ENCODE measurements around the gene TGFB2. TPM values are rescaled to one million over a fixed set of nuclear protein-coding genes. Genes with fewer than 3 reads are reported as not detected.

TGFB2 gene
- total RNA-seq, 1 experiment from 2014 or later: 2.5 TPM

DNA sequence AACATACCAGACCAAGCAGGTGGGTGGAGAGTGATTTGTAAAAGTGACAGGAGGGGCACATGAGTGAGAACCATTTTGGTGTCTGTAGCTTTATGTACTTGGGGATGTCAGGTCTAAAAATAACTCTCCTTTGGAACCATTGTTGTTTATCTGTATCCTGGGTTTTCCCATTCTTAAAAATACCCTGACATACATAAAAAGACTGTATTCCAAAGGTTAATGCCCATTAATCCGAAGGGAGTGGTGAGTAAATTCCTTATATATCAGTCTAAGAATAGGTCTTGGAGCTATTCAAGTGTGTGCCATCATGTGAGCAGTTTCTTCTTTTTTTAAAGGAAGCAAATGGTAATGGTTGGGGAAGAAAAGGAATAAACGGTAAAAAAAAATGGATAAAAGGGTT lies 117.5 kb downstream of the TGFB2 start:
- Mint-ChIP-seq H3K4me3 (no peak overlapping the region), H3K36me3 (no peaks in the 10 kb centered on the region), H3K4me1 (peaks cover 28% of the 10 kb centered on the region), H3K27ac (0 out of 2 replicates have a peak overlapping the region, but pooled peaks have one; percentile 12), H3K27me3 (ENCODE audit: low read depth) (no peaks in the 10 kb centered on the region), H3K9me3 (0 out of 2 replicates have a peak, but pooled peaks cover 2% of the 10 kb centered on the region)
- no peak for TF ChIP-seq ZNF219 (CRISPR knock-in tag; IDR thresholded peaks at IDR 0.05; ENCODE audit: borderline replicate concordance)
- TF ChIP-seq NR1H2 (CRISPR knock-in tag; IDR thresholded peaks at IDR 0.05): no peak
- TF ChIP-seq JAZF1 (CRISPR knock-in tag; IDR thresholded peaks at IDR 0.05): no peak
- TF ChIP-seq, protein P1, sequence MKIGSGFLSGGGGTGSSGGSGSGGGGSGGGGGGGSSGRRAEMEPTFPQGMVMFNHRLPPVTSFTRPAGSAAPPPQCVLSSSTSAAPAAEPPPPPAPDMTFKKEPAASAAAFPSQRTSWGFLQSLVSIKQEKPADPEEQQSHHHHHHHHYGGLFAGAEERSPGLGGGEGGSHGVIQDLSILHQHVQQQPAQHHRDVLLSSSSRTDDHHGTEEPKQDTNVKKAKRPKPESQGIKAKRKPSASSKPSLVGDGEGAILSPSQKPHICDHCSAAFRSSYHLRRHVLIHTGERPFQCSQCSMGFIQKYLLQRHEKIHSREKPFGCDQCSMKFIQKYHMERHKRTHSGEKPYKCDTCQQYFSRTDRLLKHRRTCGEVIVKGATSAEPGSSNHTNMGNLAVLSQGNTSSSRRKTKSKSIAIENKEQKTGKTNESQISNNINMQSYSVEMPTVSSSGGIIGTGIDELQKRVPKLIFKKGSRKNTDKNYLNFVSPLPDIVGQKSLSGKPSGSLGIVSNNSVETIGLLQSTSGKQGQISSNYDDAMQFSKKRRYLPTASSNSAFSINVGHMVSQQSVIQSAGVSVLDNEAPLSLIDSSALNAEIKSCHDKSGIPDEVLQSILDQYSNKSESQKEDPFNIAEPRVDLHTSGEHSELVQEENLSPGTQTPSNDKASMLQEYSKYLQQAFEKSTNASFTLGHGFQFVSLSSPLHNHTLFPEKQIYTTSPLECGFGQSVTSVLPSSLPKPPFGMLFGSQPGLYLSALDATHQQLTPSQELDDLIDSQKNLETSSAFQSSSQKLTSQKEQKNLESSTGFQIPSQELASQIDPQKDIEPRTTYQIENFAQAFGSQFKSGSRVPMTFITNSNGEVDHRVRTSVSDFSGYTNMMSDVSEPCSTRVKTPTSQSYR (CRISPR knock-in tag; IDR thresholded peaks at IDR 0.05): no peak
- no peak for TF ChIP-seq ATF1 (CRISPR knock-in tag; IDR thresholded peaks at IDR 0.05)
- TF ChIP-seq NFE2L1 (CRISPR knock-in tag; IDR thresholded peaks at IDR 0.05): no peak
- TF ChIP-seq CBFB (CRISPR knock-in tag; IDR thresholded peaks at IDR 0.05; ENCODE audit: low read depth): no peak
- TF ChIP-seq SOX15 (CRISPR knock-in tag; IDR thresholded peaks at IDR 0.05): no peak
- TF ChIP-seq ZNF416 (CRISPR knock-in tag; IDR thresholded peaks at IDR 0.05): no peak
- TF ChIP-seq TCF7 (CRISPR knock-in tag; IDR thresholded peaks at IDR 0.05; ENCODE audit: low read depth): no peak
- POLR2A ChIA-PET: no interaction called here
- DNase-seq (ENCODE audit: low spot score): no peak
- CTCF ChIA-PET: no interaction called here
- ATAC-seq: no peak

DNA sequence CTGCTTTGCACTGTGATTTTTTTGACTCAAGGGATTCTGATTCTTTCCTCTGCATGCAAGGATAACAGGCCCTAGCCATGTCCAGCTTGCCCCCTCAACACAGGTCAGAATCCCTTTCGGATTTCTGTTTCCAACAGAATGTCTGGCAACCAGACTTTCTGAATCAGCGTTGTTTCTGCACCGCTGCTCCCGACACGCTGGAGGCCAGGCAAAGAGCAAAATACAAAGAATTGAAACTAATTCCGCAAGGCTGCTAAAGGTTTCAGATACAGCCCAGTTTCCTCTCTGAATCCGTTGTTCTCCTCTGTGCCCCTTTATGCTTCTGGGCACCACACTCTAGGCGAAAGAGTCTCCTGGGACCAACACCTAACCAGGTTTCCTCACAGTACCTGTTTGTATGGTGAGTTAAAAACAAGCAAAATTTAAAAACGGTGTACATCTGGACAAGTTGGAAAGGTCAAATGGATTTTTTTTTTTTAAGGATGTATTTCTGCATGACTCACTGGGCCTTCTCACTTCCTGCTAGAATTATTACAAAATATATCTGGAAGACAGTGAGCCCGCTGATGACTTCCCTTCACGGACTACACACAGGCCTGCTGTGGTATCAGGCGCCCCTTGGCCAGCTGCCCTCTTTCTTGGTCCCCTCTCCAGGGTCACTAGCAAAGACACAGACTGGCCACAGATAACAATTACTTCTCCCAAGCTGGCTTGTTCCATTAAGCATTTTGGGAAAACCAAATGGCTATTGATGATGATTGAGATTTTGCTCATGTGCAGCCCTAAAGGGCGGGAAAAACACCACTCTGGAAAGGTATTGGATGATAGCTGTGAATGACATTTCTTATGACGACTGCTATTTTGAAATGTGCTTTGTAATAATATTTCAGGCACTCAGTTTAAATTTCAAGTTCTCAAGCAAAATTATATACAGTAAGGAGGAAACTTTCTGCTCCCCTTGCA lies 118.3 kb downstream of the TGFB2 start:
- ChIA-PET POLR2A (no interaction called here), CTCF (no interaction called here)
- Mint-ChIP-seq H3K27me3 (ENCODE audit: low read depth) (no peaks in the 10 kb centered on the region), H3K27ac (peak overlapping the region; percentile 43; the same call in 1 of the 2 replicates), H3K4me1 (peaks cover 28% of the 10 kb centered on the region), H3K36me3 (no peaks in the 10 kb centered on the region), H3K9me3 (no peaks in the 10 kb centered on the region), H3K4me3 (no peak overlapping the region)
- DNase-seq (ENCODE audit: low spot score): no peak
- no peak for ATAC-seq
- TF ChIP-seq MXD4 (CRISPR knock-in tag; IDR thresholded peaks at IDR 0.05; ENCODE audit: borderline replicate concordance) (no peak), JAZF1 (CRISPR knock-in tag; IDR thresholded peaks at IDR 0.05) (no peak), NFYB (CRISPR knock-in tag; conservative IDR thresholded peaks at IDR 0.05; ENCODE audit: low read depth) (no peak), ELF4 (CRISPR knock-in tag; IDR thresholded peaks at IDR 0.05; ENCODE audit: low read depth) (no peak), SP1 (CRISPR knock-in tag; conservative IDR thresholded peaks at IDR 0.05) (no peak), FOXJ3 (CRISPR knock-in tag; IDR thresholded peaks at IDR 0.05; ENCODE audit: borderline replicate concordance) (no peak)
- TF ChIP-seq, protein P2, sequence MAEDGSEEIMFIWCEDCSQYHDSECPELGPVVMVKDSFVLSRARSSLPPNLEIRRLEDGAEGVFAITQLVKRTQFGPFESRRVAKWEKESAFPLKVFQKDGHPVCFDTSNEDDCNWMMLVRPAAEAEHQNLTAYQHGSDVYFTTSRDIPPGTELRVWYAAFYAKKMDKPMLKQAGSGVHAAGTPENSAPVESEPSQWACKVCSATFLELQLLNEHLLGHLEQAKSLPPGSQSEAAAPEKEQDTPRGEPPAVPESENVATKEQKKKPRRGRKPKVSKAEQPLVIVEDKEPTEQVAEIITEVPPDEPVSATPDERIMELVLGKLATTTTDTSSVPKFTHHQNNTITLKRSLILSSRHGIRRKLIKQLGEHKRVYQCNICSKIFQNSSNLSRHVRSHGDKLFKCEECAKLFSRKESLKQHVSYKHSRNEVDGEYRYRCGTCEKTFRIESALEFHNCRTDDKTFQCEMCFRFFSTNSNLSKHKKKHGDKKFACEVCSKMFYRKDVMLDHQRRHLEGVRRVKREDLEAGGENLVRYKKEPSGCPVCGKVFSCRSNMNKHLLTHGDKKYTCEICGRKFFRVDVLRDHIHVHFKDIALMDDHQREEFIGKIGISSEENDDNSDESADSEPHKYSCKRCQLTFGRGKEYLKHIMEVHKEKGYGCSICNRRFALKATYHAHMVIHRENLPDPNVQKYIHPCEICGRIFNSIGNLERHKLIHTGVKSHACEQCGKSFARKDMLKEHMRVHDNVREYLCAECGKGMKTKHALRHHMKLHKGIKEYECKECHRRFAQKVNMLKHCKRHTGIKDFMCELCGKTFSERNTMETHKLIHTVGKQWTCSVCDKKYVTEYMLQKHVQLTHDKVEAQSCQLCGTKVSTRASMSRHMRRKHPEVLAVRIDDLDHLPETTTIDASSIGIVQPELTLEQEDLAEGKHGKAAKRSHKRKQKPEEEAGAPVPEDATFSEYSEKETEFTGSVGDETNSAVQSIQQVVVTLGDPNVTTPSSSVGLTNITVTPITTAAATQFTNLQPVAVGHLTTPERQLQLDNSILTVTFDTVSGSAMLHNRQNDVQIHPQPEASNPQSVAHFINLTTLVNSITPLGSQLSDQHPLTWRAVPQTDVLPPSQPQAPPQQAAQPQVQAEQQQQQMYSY (CRISPR knock-in tag; IDR thresholded peaks at IDR 0.05): no peak
- TF ChIP-seq, protein P3, sequence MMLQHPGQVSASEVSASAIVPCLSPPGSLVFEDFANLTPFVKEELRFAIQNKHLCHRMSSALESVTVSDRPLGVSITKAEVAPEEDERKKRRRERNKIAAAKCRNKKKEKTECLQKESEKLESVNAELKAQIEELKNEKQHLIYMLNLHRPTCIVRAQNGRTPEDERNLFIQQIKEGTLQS (CRISPR knock-in tag; conservative IDR thresholded peaks at IDR 0.05): no peak
- TF ChIP-seq, protein P4, sequence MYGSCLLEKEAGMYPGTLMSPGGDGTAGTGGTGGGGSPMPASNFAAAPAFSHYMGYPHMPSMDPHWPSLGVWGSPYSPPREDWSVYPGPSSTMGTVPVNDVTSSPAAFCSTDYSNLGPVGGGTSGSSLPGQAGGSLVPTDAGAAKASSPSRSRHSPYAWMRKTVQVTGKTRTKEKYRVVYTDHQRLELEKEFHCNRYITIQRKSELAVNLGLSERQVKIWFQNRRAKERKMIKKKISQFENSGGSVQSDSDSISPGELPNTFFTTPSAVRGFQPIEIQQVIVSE (CRISPR knock-in tag; IDR thresholded peaks at IDR 0.05; ENCODE audit: borderline replicate concordance): no peak

All from WTC11 (cell line).